ENCODE data around the gene PROSER1. TPM values are rescaled to one million over a fixed set of nuclear protein-coding genes. Genes with fewer than 3 reads are reported as not detected.

The PROSER1 gene
- total RNA-seq, 1 experiment from 2014 or later, result 33.5 TPM

DNA sequence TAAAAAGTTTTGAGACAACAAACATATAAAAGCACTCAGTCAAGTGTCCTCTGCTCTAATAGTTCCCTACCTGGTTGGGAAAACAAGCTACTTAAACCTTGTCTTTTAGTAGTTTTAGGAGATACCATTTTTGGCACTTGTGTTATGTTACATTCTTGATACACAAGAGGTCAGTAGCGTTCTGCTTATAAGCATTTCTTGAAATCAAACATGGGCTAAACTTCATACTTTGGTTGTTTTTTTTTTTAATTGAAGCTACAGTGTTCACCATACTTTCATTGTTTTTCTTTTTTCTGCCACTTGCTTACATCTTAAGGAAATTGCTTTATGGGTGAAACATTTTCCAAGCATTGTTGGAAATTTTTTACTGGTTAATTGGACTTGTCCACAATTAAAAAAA is 13.3 kb upstream of the PROSER1 start:
- POLR2A ChIA-PET, result no interaction called here
- Histone ChIP-seq H3K4me1 (ENCODE audit: control insufficient read depth in 1 of 2, insufficient read depth in 2 of 2, low read length in 2 of 2) (no peaks in the 10 kb centered on the region), H3K27me3 (ENCODE audit: insufficient read depth, low read length) (no peaks in the 10 kb centered on the region), H4K20me1 (ENCODE audit: insufficient read depth) (no peaks in the 10 kb centered on the region; the same call in 1 of the 2 replicates), H3K4me2 (ENCODE audit: low read length) (no peak overlapping the region), H3K4me3 (replicated peaks in 1 of 2; ENCODE audit: low read depth in 1 of 2, low read length in 2 of 2) (no peak overlapping the region), H2AFZ (ENCODE audit: low read depth, low read length, poor library complexity, severe bottlenecking) (no peak overlapping the region), H3K79me2 (ENCODE audit: insufficient read depth, low read length) (no peaks in the 10 kb centered on the region), H3K9me3 (ENCODE audit: control insufficient read depth in 1 of 2, insufficient read depth in 1 of 2, low read depth in 1 of 2, low read length in 2 of 2) (no peaks in the 10 kb centered on the region), H3K9me2 (ENCODE audit: insufficient read depth) (no peaks in the 10 kb centered on the region), H3K36me3 (ENCODE audit: control insufficient read depth in 1 of 2, insufficient read depth in 2 of 2, low read length in 2 of 2) (no peaks in the 10 kb centered on the region), H3K9ac (ENCODE audit: low read length) (no peak overlapping the region), H3K27ac (ENCODE audit: low read depth, low read length) (no peak overlapping the region)
- RAD21 ChIA-PET (ENCODE audit: low non-redundant PET in 1 of 2, low total read pairs in 2 of 2, uncharacterized antibody in 2 of 2, unreplicated experiment in 2 of 2), result interaction anchor here (0.9 to 1.1 kb wide), 2 partner anchors 565 kb away, joined by 4 read pairs; no protein-coding TSS in a partner anchor
- intact Hi-C loops (cut with micrococcal nuclease), result loop anchor here (1.0 to 10.0 kb wide), 4 partner anchors 212 to 1634 kb away; no protein-coding TSS in a partner anchor
- no TSS peak for BruUV-seq (replicated peaks)
- CTCF ChIA-PET, result interaction anchor here (0.6 to 1.7 kb wide), 17 partner anchors 9 to 1726 kb away, joined by 3 to 31 read pairs (median 4); partner anchors contain the start of genes NHLRC3 and PROSER1
- peak; percentile 55 for ATAC-seq
- peak; percentile 24 for DNase-seq (ENCODE audit: low read depth, low spot score)
- TF ChIP-seq SP1 (IDR thresholded peaks at IDR 0.05; ENCODE audit: low read depth) (no peak), FOSL1 (IDR thresholded peaks at IDR 0.05; ENCODE audit: low read depth) (no peak), TCF7L2 (IDR thresholded peaks at IDR 0.05; ENCODE audit: borderline replicate concordance, extremely low read depth, insufficient read depth, insufficient read length) (no peak), POLR2AphosphoS5 (IDR thresholded peaks at IDR 0.05; ENCODE audit: low read depth, low read length) (no peak), JUND (IDR thresholded peaks at IDR 0.05) (no peak), EZH2 (IDR thresholded peaks at IDR 0.05) (no peak), YY1 (IDR thresholded peaks at IDR 0.05; ENCODE audit: extremely low read depth, insufficient replicate concordance, low read depth, low read length) (no peak), RAD21 (IDR thresholded peaks at IDR 0.05; ENCODE audit: low read depth) (peak; percentile 52), SRF (IDR thresholded peaks at IDR 0.05; ENCODE audit: low read depth) (0 out of 2 replicates have a peak, but pooled peaks have one; percentile 15), ZNF274 (IDR thresholded peaks at IDR 0.05; ENCODE audit: low read depth, low read length) (no peak), CTCF (IDR thresholded peaks at IDR 0.05 in 2 of 3, conservative IDR thresholded peaks at IDR 0.05 in 1 of 3; ENCODE audit: borderline replicate concordance in 1 of 3, insufficient read depth in 1 of 3, low read depth in 2 of 3, low read length in 2 of 3) (peak; percentile 26 to 61 (median 32); a peak in 4 of 6 replicates)
- TF ChIP-seq, protein P1, sequence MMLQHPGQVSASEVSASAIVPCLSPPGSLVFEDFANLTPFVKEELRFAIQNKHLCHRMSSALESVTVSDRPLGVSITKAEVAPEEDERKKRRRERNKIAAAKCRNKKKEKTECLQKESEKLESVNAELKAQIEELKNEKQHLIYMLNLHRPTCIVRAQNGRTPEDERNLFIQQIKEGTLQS (IDR thresholded peaks at IDR 0.05), result no peak
- TF ChIP-seq, protein P2, sequence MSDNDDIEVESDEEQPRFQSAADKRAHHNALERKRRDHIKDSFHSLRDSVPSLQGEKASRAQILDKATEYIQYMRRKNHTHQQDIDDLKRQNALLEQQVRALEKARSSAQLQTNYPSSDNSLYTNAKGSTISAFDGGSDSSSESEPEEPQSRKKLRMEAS (IDR thresholded peaks at IDR 0.05), result no peak
